Measurements from ENCODE around the gene FOXP4.

Gene FOXP4

DNA sequence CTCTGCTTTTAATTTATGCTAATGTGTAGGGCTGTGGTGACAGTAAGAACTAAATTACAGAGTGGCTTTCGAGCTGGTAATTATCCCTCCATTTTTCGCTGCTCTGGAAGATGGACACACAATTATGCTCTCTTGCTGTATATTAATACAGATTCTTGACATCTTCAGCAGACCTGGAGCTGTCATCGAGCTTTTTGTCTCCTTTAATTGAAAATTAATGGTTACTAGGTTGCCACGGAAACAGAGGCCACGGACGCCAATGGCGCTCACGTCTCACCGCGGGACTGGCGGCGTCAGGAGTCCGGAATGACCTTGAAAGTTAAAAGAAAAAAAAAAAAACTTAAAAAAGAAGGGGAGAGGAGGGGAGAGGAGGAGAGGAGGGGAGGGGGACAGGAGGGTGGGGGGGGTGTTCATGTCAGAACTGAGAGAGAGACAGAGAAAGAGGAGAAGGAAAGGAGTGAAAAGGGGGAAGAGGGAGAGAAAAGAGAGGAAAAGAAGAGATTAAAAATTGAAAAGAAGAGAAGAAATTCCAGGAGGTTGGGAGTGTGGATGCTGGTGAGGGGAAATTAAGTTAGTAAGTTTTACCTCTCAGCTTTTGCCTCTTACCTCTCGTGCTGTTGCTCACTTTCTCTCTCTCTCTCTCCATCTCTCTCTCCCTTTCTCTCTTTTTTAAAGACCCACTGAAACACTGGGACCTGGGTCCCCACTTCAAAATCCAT is 22.1 kb upstream of the FOXP4 start:
- DNase-seq, result no peak

DNA sequence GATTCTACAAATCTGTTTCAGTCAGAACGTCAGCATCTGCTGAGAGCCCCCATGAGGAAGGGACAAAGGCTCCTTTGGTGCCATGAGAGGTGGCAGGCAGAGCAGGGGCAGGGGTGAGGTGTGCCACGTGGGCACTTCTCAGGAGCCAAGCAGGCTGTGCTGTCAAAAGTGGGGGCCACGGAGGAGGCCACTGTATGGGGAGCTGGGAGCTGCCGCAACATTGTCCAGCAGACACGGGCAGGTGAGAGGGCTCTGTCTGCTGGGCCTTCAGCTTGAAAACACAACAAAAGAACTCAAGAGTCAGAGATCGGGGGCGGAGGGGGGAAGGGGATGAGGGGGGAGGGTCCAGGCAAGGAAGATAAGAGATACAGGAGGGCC is 21.6 kb upstream of the FOXP4 start:
- no peak for DNase-seq

DNA sequence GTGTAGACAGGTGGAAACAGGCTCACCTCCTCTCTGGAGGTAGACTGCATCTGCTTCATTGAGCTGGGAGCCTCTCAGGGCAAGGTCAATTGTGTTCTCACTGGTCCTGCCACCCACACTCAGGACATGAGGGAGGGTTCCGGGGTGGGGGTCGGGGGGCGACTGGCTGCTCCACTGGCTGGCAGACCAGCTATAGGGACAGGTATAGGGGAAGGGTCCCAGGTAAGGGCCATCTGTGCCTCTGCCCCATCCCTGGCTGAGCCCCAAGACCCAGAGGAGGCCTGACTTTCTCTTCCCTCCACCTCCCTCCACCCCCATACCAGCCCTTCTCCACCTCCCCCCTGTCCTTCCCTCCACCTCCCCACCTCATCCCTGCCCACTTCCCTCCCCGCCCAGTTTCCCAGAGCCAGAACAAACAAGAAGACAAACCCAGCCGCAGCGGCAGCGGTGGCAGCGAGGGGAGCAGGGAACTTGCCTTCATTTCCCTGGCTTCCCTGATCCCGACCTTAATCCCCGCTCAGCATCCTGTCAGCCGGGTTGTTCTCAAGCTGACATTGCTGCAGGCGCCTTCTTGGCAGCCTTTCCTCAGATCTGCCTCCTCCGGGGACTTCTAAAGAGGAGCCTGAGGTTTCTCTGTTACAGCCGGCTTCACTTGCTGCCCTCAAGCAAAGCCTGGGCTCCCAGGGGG is 18.3 kb upstream of the FOXP4 start:
- DNase-seq, result no peak

DNA sequence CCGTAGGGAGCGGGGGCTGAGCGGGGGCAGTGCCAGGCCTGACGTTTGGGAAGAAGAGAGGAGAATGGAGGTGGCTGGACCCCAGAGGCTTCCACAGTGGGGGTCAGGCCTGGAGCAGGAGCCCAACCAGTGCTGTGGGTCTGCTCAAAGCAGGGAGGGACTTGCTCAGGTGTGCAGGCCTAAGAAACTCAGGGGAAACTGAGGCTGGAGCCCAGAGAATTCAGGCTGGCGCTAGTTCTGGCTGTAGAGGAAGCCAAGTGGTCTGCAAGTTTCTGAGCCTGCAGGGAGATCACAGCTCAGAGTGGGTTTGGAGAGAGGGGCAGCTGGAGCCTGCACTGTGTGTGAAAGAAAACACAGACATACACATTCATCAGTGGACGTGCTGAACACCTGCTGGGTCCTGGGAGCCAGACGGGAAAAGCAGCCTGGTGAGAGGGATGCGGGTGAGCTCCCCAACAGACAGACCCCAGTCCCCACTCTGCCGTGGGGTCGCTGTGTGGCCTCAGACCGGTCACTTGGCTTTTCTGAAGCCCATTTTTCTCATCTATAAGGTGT is 17.7 kb upstream of the FOXP4 start:
- DNase-seq, result no peak

DNA sequence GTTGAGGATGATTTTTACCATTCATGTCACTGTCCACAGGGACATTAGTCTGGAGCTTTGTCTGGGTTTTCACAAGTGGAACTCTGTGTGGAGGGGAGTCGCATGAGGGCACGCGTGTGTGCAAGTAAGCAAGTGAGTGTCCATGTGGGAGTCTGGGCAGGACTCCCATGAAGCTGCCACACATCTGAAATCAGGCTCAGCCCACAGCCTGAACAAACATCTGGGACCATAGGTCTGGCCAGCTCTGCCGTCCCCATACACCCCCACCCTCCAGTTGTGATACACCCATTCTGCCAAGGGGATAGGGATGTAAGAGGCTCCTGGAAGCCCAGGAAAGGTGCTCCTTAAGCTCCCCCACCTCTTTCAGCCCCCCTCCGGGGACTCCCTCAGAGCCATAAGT is 17.1 kb upstream of the FOXP4 start:
- no peak for DNase-seq

DNA sequence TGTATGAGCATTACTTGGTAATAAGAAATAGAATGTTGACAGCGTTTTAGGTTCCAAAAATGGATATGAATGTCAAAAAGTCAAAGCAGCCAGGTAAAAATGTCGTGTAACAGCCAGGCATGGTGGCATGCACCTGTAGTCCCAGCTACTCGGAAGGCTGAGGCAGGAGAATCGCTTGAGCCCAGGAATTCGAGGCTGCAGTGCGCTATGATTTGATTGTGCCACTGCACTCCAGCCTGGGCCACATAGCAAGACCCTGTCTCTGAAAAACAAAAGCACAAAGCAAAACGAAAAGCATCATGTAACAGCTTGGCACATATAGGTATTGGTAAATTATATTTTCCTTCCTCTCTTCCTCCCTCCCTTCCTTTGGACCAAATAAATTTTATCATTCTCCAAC is 16.2 kb upstream of the FOXP4 start:
- DNase-seq, result no peak

DNA sequence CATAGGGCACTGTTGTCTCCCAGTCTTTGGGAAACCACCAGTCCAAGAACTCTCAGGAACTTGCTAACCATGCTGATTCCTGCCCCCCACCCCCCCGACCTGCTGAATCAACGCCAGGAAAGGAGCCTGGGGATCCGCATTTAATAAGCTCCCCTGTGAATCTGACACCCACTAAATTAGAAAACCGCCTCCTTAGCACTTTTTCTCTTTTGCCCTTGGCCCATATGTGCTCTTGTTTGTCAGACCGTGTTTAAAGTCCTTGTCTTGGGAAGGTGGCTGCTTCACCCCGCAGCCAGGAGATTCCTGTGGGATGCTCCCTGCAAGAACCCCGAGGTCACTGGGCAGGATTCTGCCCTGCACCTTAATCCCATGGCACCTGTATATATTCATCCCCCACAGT is 15.7 kb upstream of the FOXP4 start:
- DNase-seq, result no peak

DNA sequence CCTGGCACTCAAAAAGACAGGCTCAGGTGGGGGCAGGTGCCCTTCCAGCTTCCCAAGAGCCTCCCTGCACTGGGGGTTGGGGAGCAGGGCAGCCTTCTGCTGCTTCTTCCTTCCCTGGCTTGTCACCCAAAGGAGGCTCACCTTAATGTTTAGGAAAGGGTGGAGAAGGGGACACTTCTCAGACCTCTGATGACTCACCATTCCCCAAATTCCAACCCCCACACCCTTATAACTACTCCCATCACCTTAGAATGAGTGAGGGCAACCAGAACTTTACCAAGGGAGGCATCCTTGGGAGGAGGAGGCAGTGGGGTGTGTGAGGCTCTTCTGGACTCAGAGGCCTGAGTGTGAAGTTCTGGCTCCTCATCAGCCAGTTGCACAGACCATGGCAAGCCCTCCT is 15.2 kb upstream of the FOXP4 start:
- no peak for DNase-seq

DNA sequence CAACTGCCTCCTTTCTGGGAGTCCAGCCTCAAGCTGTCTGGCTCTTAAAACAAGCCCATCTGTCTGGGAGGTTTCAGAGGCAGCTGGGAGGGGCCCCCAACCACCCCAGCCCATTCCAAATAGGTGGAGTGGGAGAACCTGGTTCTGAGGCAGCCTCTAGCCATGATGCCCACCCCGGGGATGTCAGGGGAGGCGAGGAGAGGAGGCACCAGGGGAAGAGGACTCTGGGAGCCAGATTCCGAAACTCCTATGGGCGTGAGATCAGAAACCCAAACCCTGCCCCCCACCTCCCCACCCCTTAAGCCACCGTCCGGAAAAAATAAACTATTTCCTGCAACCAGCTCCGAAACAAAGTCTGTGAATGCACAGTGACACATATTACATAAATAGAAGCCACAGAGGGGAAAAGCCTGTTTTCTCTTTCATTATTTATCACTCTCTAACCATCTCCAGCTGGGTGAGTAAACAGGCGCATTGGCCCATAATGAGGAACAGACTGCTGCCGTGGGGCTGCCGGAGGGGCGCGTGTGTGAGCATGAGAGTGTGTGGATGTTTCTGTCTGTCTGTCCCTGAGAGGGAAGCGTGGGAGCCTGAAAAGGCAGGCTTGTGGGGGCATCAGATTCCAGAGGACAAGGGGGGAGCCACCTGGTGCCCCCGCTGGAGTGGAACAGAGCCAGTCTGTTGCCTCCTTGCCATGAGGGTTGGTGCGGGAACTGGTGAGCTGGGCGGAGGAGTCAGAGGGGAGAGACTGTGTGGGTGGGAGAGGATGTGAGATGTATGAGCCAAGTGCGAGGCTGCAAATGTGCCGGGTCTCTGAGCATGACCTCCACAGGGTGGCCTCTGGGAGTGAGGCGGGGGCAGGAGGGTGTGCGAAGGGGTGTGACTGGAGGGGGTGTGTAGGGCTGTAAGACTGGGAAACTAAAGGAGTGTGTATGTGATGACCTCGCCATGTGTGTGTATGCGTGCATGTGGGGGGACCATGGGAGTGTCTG is 14.3 kb upstream of the FOXP4 start:
- peak; percentile 61 for DNase-seq

DNA sequence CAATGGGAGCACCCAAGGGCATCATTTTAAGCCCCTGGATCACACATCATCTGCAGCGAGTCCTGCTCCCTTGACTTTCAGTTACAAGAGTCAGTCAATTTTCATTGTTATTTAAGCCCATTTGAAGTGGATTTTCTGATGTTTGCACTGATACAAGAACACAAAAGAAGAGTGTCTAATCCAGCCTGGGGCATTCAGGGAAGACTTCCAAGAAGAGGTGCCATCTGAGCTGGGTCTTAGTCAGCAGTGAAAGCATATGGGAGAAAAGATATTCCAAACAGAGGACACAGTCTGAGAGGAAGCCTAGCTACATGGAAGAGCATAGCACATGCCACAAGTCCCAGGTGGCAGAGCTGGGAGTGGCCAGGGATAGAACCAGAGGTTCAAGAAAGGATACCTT is 10.4 kb upstream of the FOXP4 start:
- DNase-seq, result no peak

DNA sequence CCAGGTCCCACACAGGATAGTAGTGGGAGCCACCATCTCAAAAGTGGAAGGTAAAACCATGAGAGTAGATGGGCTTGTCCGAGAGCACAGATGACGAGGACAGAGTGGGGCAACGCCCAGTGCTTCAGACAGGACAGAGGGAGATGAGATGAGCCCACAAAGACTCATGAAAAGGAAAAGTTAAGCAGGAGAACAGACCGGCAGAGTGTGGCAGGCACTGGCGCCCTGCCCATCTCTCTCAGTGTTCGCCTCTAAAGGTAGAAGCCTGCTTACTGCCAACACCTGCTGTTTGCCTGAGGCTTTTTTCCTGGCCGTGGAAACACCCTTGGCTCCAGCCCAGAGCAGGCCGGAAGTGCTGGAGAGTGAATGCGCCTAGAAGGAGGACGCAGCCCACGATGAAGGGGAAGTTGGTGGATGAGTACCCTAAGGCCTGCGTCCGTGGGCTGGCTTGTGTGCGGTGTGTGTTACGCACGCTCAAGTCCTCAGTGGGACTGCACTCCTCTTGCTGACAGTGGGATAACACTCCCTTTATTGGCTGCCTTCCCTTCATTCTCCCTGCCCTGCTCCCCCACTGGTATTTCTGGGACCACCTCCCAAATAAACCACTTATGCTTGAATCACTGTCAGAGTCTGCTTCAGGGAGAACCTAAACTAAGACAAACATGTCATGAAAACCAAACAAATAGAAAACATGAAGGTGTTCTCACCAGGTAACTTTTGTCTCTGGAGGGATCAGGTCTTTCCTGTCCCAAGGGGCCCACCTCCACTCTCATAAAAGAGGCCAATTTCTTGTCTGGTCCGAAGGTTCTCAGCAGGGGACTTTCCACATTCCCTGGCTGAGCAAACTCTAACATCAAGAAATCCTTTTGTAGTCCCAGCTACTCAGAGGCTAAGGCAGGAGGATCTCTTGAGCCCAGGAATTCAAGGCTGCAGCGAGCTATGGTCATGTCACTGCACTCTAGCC is 9.1 kb upstream of the FOXP4 start:
- no peak for DNase-seq

DNA sequence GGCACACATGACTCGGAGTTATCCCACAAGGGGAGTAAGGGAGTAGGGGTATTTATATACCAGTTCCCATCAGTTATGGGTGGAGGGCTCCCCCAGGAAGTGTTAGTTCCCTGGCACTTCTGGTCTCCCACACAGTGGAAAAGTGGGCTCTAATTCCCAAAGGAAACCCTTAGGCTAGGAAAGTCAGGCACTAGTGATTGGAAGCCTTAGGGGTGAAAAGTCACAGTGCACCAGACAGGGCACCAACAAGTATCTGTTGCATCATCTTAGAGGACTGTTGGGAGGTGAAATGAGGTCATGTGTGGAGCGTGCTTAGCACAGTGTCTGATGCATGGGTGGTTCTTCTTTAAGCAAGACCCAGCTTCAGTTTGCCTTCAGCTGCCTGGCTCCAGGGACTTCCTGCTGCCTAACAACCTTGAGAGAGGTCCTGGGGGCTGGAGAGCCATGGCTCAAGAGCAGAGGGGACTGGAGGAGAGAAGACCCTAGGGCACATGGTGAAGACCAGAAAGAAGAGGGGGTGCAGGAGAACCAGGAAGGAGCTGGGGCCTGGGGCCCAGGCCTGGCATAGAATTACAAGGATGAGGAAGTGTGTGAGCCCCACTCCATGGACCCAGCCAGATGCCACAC is 7.5 kb upstream of the FOXP4 start:
- no peak for DNase-seq

DNA sequence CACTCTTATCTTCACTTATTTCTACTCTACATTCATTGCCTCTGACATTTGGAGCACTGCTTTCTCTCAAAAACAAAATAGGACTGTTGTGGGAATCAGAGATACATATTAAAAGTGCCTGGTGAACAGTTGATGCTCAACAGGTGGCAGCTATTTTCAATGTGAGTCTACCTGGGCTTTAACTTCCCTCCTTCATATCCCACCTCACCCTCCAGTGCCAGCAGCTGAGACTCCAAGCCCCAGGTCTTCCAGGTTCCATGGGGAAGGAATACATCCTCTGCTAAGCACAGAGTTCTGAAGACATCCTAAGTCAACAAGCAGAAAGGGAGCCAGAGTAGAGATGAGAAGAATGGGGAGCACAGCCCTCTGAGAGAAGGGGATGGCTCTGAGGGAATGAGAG is 7.0 kb upstream of the FOXP4 start:
- no peak for DNase-seq

DNA sequence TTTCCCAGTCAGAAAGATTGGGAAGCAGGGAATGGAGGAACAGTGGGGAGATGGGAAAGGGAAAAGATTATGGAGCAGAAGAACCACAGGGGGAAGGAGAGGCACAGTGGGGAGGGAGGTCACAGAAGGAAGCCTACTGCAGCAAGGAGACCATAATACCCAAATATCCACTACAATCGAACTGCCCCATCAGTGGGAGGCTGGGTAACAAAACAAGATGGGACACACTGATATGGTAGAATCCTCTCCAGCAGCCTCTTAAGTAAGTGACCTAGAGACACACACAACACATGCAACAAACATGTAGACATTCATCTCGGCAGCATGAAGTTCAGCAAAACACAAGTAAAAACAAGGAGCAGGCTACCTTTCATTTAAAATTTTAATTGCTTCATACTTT is 4.8 kb upstream of the FOXP4 start:
- no peak for DNase-seq

DNA sequence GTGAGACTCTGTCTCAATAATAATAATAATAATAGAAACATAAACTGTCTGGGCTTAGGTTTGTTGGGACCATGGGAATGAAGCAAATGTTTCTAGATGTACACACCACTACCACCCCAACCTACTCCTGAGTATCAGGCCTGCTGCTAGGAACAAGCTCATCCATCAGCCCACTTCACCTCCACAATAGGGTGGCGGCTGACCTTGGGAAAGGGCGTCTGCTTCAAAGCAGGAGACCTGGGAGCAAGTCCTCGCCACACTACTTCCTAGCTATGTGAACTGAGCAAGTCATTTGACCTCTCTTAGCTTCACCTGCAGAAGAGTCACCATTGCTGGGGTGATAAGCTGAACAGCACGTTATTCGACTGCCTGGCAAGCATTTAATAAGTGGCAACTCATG is 3.1 kb upstream of the FOXP4 start:
- DNase-seq, result no peak

DNA sequence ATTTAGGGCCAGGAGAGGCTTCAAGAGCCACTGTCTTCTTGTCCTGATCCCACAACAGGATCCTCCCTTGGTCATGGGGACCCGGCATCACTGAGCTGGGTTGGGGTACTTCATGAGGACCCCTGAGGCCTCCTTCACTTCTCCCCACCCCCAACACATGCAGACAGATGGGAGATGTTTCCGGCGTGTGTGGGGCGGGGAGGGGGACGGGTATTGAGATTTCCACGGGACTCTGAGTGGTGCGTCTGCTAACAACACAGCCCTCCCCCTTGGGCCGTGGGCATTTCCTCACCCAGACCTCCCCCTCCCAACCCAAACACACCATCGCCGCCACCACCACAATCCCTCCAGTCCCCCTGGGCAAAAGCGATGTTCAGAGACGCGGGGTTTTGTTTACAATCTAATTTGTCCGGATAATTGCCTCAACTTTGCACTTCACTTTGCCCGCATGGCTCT is 906 bp upstream of the FOXP4 start:
- DNase-seq, result no peak

DNA sequence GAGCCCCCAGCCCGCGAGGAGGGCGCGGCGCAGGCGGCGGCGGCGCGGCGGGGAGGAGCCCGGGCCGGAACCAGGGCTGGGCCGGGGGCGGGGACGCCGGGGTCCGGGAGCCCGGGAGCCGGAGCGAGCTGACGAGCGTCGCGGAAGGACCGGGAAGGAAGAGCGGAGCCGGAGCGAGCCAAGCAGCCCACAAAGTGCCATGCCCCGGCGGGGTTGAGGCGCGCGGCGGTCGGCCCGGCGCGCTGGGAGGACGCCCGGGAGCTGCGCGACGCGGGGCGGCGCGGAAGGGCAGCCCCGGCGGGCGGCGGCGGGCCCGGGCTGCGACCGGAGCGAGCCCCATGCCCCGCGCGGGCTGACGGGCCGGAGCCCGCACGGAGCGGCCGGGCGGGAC is 289 bp downstream of the FOXP4 start:
- DNase-seq, result peak; percentile 56

DNA sequence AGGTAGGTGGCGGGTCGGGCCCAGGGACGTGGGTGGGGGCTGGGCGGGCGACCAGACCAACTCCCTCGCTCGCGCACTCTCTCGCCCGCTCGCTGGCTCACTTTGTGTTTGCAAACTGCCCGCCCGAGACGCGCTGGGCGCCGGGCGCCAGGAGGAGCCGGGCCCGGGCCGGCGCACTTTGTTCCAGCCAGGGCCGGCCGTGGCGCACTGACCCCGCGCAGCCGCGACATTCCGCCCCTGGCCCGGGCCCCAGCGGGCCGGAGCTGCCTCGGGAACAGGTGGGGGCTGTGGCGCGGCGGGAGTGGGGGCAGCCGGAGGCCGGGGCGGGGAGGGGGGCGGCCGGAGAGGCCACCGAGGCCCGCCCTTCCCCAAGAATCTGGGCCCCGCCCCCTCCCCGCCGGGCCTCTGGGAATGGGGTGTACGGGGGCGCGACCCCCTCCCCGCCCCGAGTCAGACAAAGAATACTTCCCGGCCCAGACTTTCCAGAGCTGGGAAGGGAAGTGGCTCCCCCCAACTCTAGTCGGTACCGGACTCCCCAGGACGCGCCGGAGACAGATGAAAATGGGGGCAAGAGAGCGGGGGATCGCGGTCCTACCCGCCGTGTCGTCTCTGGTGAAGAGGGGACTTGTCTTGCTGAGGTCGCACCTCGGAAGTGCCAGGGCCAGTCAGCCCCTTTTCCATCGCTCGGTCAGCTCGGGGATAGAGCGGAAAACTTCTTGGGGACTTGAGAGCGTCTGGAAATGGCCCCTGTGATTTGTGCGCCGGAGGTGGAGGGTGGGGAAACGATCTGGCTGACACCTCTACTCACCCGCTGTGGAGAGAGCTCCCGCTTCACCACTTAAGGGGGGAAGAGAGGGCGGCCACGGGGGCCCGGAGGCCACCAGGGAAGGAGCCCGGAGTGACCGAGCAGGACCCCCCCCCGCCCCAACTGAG is 951 bp downstream of the FOXP4 start:
- DNase-seq, result peak; percentile 36

DNA sequence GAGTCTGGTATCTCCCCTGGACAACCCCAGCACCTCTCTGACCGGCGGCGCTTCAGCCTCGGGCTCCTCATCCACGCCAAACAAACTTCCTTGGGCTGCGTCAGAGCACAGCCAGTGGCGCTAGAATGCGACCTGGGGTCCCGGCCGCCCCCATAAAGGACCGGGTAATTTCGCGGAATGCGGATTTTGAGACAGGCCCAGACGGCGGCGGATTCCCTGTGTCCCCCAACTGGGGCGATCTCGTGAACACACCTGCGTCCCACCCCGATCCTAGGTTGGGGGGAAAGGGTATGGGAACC is 1.6 kb downstream of the FOXP4 start:
- no peak for DNase-seq

DNA sequence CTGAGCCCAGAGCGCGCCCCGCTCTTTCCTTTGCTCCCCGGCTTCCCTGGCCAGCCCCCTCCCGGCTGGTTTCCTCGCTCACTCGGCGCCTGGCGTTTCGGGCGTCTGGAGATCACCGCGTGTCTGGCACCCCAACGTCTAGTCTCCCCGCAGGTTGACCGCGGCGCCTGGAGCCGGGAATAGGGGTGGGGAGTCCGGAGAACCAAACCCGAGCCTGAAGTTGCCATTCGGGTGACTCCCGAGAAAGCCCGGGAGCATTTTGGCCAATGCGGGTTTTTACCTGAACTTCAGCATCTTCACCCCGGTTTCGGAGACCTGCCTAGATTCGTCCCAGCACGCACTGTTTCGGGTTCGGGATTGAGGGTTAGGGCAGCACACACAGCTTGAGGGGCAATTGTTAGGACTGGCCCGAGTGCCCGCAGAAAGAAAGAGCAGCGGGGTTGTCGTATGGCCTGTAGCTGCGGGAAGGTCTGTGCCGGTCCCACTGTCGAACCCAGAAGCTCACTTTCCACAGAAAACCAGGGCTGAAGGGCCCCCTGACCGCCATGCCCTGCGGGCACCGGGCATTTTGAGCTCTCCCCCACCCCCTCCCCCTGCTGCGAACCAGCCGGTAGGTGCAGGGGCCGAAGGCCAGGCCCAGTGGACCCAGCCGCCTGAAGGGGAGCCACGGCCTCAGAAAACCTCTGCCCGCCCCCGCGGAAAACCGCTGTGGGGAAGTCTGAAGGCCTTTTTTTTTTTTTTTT is 2.1 kb downstream of the FOXP4 start:
- DNase-seq, result peak; percentile 30

Measured in CD4-positive, alpha-beta T cell treated with Interleukin-21 for 1 hour (primary cell).